ENCODE results near the gene FUT7. TPM values are rescaled to one million over a fixed set of nuclear protein-coding genes. Genes with fewer than 3 reads are reported as not detected.

The FUT7 gene
- total and polyA plus RNA-seq, 2 of the 8 experiments (the other 6 are each of a cell fraction or from before 2014, with no cell fraction given): not detected

DNA sequence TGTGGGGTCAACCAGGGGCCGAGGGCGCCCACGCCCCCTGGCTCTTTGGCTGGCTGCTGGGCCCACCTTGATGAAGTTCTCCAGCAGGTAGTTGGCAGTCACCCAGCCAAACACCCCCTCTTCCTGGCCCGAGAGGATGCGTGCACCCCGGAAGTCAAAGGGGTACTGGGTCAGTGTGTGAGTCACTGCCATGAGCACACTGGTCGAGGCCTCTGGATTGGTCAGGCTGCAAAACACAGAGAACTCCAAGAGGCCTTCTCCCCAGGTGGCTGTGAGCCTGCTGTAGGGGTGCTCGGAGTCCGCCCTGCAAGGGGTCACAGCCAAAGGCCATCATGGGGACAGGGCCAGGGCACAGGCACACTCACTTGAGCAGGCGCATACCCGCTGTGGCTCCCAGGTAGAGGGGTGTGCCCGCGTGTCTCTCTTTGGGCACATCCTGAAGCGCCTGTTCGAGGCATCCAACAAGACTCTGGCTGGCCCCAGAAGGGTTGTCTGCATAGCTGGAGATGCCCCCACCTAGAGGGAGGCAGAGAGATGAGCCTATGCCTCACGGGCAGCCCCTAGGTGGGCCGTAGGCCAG, 19.3 kb upstream of the FUT7 start:
- Histone ChIP-seq H4K5ac (ENCODE audit: insufficient read length, low read depth, low read length) (no peak overlapping the region), H3K4me2 (ENCODE audit: insufficient read depth in 1 of 2, low read depth in 2 of 2, low read length in 2 of 2) (no peak overlapping the region), H3K9ac (replicated peaks in 1 of 4; ENCODE audit: extremely low read depth in 1 of 4, low read depth in 3 of 4, low read length in 3 of 4) (no peak overlapping the region), H3K27me3 (replicated peaks in 1 of 4; ENCODE audit: control insufficient read depth in 3 of 4, extremely low read depth in 1 of 4, insufficient read depth in 3 of 4, low read length in 3 of 4) (peaks cover 22 to 81% (median 60%) of the 10 kb centered on the region in 4 experiments), H3K4me1 (replicated peaks in 1 of 4; ENCODE audit: control insufficient read depth in 3 of 4, insufficient read depth in 4 of 4, low read length in 3 of 4) (peaks cover 0 to 25% (median 14%) of the 10 kb centered on the region in 4 experiments; a peak in 5 of 7 replicates), H3K4me3 (ENCODE audit: extremely low read depth in 1 of 4, insufficient read depth in 2 of 4, low read depth in 3 of 4, low read length in 4 of 4) (no peak overlapping the region), H2BK15ac (ENCODE audit: low read length) (no peak overlapping the region), H3K56ac (replicated peaks; ENCODE audit: insufficient read length, low read depth, low read length) (no peak overlapping the region), H2AK5ac (ENCODE audit: low read depth, low read length) (no peak overlapping the region), H4K8ac (ENCODE audit: extremely low read depth, insufficient read depth, low read length) (no peak overlapping the region), H2AFZ (ENCODE audit: low read length) (no peak overlapping the region), H3K4ac (replicated peaks; ENCODE audit: insufficient read length, low read depth, low read length) (no peak overlapping the region), H3K23me2 (ENCODE audit: low read depth, low read length) (peaks cover 12% of the 10 kb centered on the region; the same call in 1 of the 2 replicates), H3K14ac (ENCODE audit: insufficient read length) (no peak overlapping the region), H3K9me3 (ENCODE audit: insufficient read depth in 2 of 2, low read depth in 1 of 2, low read length in 1 of 2) (no peaks in the 10 kb centered on the region), H3K36me3 (ENCODE audit: control insufficient read depth in 2 of 4, insufficient read depth in 4 of 4, low read length in 3 of 4) (no peaks in the 10 kb centered on the region), H4K20me1 (replicated peaks in 1 of 2; ENCODE audit: control insufficient read depth in 1 of 2, insufficient read depth in 2 of 2, low read length in 2 of 2) (peaks cover 1 to 17% of the 10 kb centered on the region in 2 experiments), H3K18ac (ENCODE audit: extremely low read depth, low read length) (no peak overlapping the region), H3K23ac (ENCODE audit: insufficient read length) (no peak overlapping the region), H2BK120ac (replicated peaks; ENCODE audit: low read depth, low read length) (no peak overlapping the region), H3K27ac (ENCODE audit: low read depth, low read length) (no peak overlapping the region), H2BK20ac (ENCODE audit: low read length) (no peak overlapping the region), H2BK12ac (ENCODE audit: low read depth, low read length) (no peak overlapping the region), H4K91ac (replicated peaks; ENCODE audit: insufficient read length, low read length) (no peak overlapping the region), H3K79me2 (ENCODE audit: control insufficient read depth in 1 of 2, insufficient read depth in 2 of 2, low read length in 2 of 2) (no peaks in the 10 kb centered on the region), H2BK5ac (ENCODE audit: low read depth, low read length) (no peak overlapping the region), H3K79me1 (ENCODE audit: low read depth, low read length) (no peaks in the 10 kb centered on the region)
- no peak for FAIRE-seq
- DNase-seq (ENCODE audit: low read depth in 1 of 2, low spot score in 2 of 2): no peak
- ChIA-PET CTCF (ENCODE audit: partially characterized antibody) (interaction anchor here (0.8 to 7.6 kb wide), 4 partner anchors 15 to 65 kb away, joined by 3 to 291 read pairs (median 15); partner anchors contain the start of genes SAPCD2 and UAP1L1), POLR2A (ENCODE audit: partially characterized antibody) (no interaction called here)
- 93% methylated on average over 14 of the region's 17 CpGs; no CpG with 5 or more reads in 1 of the 2 experiments for WGBS, 2 experiments (ENCODE audit: extremely low coverage in 1 of 2, insufficient coverage in 1 of 2, insufficient read length in 1 of 2, insufficient replicate concordance in 2 of 2, low coverage in 1 of 2, low lambda C conversion rate in 2 of 2, missing lambda C conversion rate in 1 of 2)
- TF ChIP-seq RBBP5 (IDR thresholded peaks at IDR 0.05; ENCODE audit: borderline replicate concordance, low read depth, low read length): no peak
- TF ChIP-seq ASH2L (IDR thresholded peaks at IDR 0.05; ENCODE audit: low read length): no peak
- no peak for TF ChIP-seq SIRT6 (IDR thresholded peaks at IDR 0.05; ENCODE audit: low read length)
- TF ChIP-seq SAP30 (IDR thresholded peaks at IDR 0.05; ENCODE audit: insufficient read depth, insufficient replicate concordance, low read length): no peak
- no peak for TF ChIP-seq SRF (IDR thresholded peaks at IDR 0.05; ENCODE audit: low read depth, low read length)
